Endothelial cell of umbilical vein (primary cell): ENCODE data around the gene MOCOS.

Experiments
- POLR2A ChIP-seq: IDR thresholded peaks from 2 replicates; pipeline ENCODE4 v1.6.1; 2012; ENCODE audit warnings: low read depth, mild to moderate bottlenecking, control low read depth, low read length
- POLR2AphosphoS5 ChIP-seq: IDR thresholded peaks from 2 replicates; pipeline ENCODE4 v1.6.1; 2012; ENCODE audit warnings: low read depth, mild to moderate bottlenecking, control low read depth, low read length, moderate library complexity; ENCODE audit not compliant: insufficient read depth
- TF ChIP-seq, protein P1 (sequence below), 2 donors: IDR thresholded peaks; 1 replicate in 1 of 2; 2 replicates in 1 of 2; pipeline ENCODE4 v1.5.1; 2011; ENCODE audit warnings: low read length in 2 of 2, mild to moderate bottlenecking in 2 of 2, moderate library complexity in 2 of 2, control low read depth in 1 of 2, inconsistent platforms in 1 of 2, low read depth in 1 of 2; ENCODE audit not compliant: insufficient read depth in 1 of 2; ENCODE audit errors: extremely low read depth in 1 of 2

DNA sequence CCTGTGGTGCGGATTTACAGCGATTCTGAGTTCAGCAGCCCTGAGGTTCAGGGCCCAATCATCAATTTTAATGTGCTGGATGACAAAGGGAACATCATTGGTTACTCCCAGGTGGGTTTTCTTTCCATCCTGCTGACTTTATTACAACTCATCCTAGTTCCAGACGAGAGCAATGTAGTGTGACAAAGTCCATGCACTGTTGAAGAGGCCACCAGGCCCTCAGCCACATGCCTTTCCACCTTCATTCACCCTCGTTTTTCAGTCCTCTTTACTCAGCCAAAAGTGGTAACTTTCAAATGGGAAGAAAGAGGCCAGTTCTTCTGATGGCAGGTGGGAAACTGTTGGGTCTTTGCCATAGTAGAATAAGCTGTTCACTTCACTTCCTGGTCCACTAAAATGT is 17.9 kb downstream of the MOCOS start:
- TF ChIP-seq POLR2AphosphoS5 (no peak), POLR2A (no peak)
- TF ChIP-seq, protein P1, sequence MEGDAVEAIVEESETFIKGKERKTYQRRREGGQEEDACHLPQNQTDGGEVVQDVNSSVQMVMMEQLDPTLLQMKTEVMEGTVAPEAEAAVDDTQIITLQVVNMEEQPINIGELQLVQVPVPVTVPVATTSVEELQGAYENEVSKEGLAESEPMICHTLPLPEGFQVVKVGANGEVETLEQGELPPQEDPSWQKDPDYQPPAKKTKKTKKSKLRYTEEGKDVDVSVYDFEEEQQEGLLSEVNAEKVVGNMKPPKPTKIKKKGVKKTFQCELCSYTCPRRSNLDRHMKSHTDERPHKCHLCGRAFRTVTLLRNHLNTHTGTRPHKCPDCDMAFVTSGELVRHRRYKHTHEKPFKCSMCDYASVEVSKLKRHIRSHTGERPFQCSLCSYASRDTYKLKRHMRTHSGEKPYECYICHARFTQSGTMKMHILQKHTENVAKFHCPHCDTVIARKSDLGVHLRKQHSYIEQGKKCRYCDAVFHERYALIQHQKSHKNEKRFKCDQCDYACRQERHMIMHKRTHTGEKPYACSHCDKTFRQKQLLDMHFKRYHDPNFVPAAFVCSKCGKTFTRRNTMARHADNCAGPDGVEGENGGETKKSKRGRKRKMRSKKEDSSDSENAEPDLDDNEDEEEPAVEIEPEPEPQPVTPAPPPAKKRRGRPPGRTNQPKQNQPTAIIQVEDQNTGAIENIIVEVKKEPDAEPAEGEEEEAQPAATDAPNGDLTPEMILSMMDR (IDR thresholded peaks at IDR 0.05; ENCODE audit: extremely low read depth in 1 of 2, insufficient read depth in 1 of 2, low read depth in 1 of 2, low read length in 2 of 2): no peak
